HepG2 (cell line): Measurements from ENCODE around the gene CLHC1. TPM values are rescaled to one million over a fixed set of nuclear protein-coding genes. Genes with fewer than 3 reads are reported as not detected.

Source experiments
- AFF4 ChIP-seq: sonication (generic); formaldehyde crosslinking; IDR thresholded peaks from 2 replicates; pipeline ENCODE4 v1.4.0; 2020; ENCODE audit warnings: missing genetic modification reagents
- FOXA3 ChIP-seq: IDR thresholded peaks from 2 replicates; pipeline ENCODE4 v1.6.1; 2016; ENCODE audit warnings: missing genetic modification reagents, missing compliant biosample characterization
- HMGXB4 ChIP-seq, 2 experiments: sonication (generic) in 1 of 2; formaldehyde crosslinking in 1 of 2; IDR thresholded peaks; 2 replicates each; pipeline versions ENCODE4 v1.4.0 to v1.6.1; 2018 to 2020; ENCODE audit warnings: missing genetic modification reagents in 2 of 2, borderline replicate concordance in 1 of 2, low read depth in 1 of 2, mild to moderate bottlenecking in 1 of 2, missing biosample characterization in 1 of 2
- JDP2 ChIP-seq: sonication (generic); formaldehyde crosslinking; IDR thresholded peaks from 2 replicates; pipeline ENCODE4 v1.8.1; 2022; ENCODE audit warnings: missing genetic modification reagents, borderline replicate concordance
- MEF2D ChIP-seq: sonication (generic); formaldehyde crosslinking; IDR thresholded peaks from 2 replicates; pipeline ENCODE4 v1.5.1; 2020; ENCODE audit warnings: mild to moderate bottlenecking, missing genetic modification reagents
- NFATC3 ChIP-seq: sonication (generic); formaldehyde crosslinking; IDR thresholded peaks from 2 replicates; pipeline ENCODE4 v1.5.1; 2020; ENCODE audit warnings: mild to moderate bottlenecking, missing genetic modification reagents
- PAXIP1 ChIP-seq: sonication (generic); formaldehyde crosslinking; conservative IDR thresholded peaks from 2 replicates; pipeline ENCODE4 v1.4.0; 2020; ENCODE audit warnings: mild to moderate bottlenecking, missing genetic modification reagents, moderate library complexity
- RARG ChIP-seq: sonication (generic); formaldehyde crosslinking; IDR thresholded peaks from 2 replicates; pipeline ENCODE4 v1.4.0; 2020; ENCODE audit warnings: low read depth, mild to moderate bottlenecking, missing genetic modification reagents
- TP53 ChIP-seq: sonication (generic); formaldehyde crosslinking; conservative IDR thresholded peaks from 2 replicates; pipeline ENCODE4 v1.4.0; 2020; ENCODE audit warnings: missing genetic modification reagents
- ZBTB7A ChIP-seq: sonication (generic); formaldehyde crosslinking; IDR thresholded peaks from 2 replicates; pipeline ENCODE4 v1.8.0; 2022; ENCODE audit warnings: mild to moderate bottlenecking, missing genetic modification reagents
- ZKSCAN8 ChIP-seq: IDR thresholded peaks from 2 replicates; pipeline ENCODE4 v1.6.1; 2016; ENCODE audit warnings: borderline replicate concordance, missing genetic modification reagents, missing compliant biosample characterization
- ZNF503 ChIP-seq: sonication (generic); formaldehyde crosslinking; IDR thresholded peaks from 2 replicates; pipeline ENCODE4 v1.4.0; 2020; ENCODE audit warnings: missing genetic modification reagents
- ZNF761 ChIP-seq: sonication (generic); formaldehyde crosslinking; conservative IDR thresholded peaks from 2 replicates; pipeline ENCODE4 v1.4.0; 2020; ENCODE audit warnings: mild to moderate bottlenecking, missing genetic modification reagents
- polyA plus RNA-seq, 8 experiments: library from polyadenylated mRNA; depleted of rRNA in 3 of 8; stranded (reverse) in 7 of 8; unstranded in 1 of 8; fragments of >200 nt; fragmentation: Illumina TruSeq in 4 of 8; extraction: Trizol in 4 of 8; gene quantifications; 2 replicates each; pipeline versions ENCODE4 v1.2.1 to v1.2.3, GENCODE V29; 2011 to 2016; ENCODE audit warnings: low read depth in 4 of 8, missing spikeins in 1 of 8, mixed read lengths in 1 of 8; ENCODE audit not compliant: insufficient read depth in 1 of 8
- total RNA-seq, 5 experiments: library from RNA; depleted of rRNA; stranded (reverse); fragments of >200 nt; fragmentation: Illumina TruSeq; extraction: Trizol; gene quantifications; 2 replicates each; pipeline ENCODE4 v1.2.3, GENCODE V29; 2016; ENCODE audit warnings: low read depth in 1 of 5
- TF ChIP-seq, protein P1 (sequence below): fragments of 450-650 bp; IDR thresholded peaks from 2 replicates; pipeline ENCODE4 v1.6.1; 2016
- TF ChIP-seq, protein P2 (sequence below): IDR thresholded peaks from 2 replicates; pipeline ENCODE4 v1.6.1; 2016; ENCODE audit warnings: low read depth, control low read depth

Gene CLHC1
- total and polyA plus RNA-seq, 2 of the 13 experiments (the other 11 are each of a cell fraction or from before 2014, with no cell fraction given): 9.8 to 12.6 TPM

GRCh38 chr2:55180374-55180773, 51.7 kb downstream of the CLHC1 start (continued):
- peak; percentile 45 for TF ChIP-seq PAXIP1 (CRISPR knock-in tag)
- TF ChIP-seq TP53 (CRISPR knock-in tag): no peak
- TF ChIP-seq ZNF761 (CRISPR knock-in tag): no peak
- TF ChIP-seq, protein P1, sequence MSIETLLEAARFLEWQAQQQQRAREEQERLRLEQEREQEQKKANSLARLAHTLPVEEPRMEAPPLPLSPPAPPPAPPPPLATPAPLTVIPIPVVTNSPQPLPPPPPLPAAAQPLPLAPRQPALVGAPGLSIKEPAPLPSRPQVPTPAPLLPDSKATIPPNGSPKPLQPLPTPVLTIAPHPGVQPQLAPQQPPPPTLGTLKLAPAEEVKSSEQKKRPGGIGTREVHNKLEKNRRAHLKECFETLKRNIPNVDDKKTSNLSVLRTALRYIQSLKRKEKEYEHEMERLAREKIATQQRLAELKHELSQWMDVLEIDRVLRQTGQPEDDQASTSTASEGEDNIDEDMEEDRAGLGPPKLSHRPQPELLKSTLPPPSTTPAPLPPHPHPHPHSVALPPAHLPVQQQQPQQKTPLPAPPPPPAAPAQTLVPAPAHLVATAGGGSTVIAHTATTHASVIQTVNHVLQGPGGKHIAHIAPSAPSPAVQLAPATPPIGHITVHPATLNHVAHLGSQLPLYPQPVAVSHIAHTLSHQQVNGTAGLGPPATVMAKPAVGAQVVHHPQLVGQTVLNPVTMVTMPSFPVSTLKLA: no peak
- TF ChIP-seq HMGXB4 (CRISPR knock-in tag; IDR thresholded peaks at IDR 0.05; ENCODE audit: borderline replicate concordance in 1 of 2, low read depth in 1 of 2): no peak
- TF ChIP-seq ZBTB7A (CRISPR knock-in tag): no peak
- TF ChIP-seq ZNF503 (CRISPR knock-in tag): no peak
- TF ChIP-seq RARG (CRISPR knock-in tag): no peak
- TF ChIP-seq MEF2D (CRISPR knock-in tag): no peak
- TF ChIP-seq, protein P2, sequence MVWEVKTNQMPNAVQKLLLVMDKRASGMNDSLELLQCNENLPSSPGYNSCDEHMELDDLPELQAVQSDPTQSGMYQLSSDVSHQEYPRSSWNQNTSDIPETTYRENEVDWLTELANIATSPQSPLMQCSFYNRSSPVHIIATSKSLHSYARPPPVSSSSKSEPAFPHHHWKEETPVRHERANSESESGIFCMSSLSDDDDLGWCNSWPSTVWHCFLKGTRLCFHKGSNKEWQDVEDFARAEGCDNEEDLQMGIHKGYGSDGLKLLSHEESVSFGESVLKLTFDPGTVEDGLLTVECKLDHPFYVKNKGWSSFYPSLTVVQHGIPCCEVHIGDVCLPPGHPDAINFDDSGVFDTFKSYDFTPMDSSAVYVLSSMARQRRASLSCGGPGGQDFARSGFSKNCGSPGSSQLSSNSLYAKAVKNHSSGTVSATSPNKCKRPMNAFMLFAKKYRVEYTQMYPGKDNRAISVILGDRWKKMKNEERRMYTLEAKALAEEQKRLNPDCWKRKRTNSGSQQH (CRISPR knock-in tag): no peak
- TF ChIP-seq NFATC3 (CRISPR knock-in tag): no peak
- no peak for TF ChIP-seq JDP2 (CRISPR knock-in tag)
- TF ChIP-seq FOXA3: peak; percentile 97
- no peak for TF ChIP-seq AFF4
- TF ChIP-seq ZKSCAN8 (CRISPR knock-in tag): peak; percentile 85; the same call in 1 of the 2 replicates
